Stimulated activated CD8-positive, alpha-beta memory T cell treated with anti-CD3 and anti-CD28 coated beads, Interleukin-4, amount 100 ng/mL, for 1 hour (primary cell): ENCODE data around the gene SGTA.
"Not testable (repeated sequence)": the region's sequence is repeated elsewhere in the genome, so short reads cannot be mapped to it uniquely, and the experiment has no call there.

ENCODE experiments used
- DNase-seq, 2 donors: peaks; one replicate each; pipeline ENCODE4 v3.0.0-alpha.2; 2020; ENCODE audit warnings: low read depth in 2 of 2, low spot score in 1 of 2

Gene SGTA

GRCh38 chr19:2795827-2796658, 13.0 kb upstream of the SGTA start:
- DNase-seq = no peak

- DNase-seq = no peak
Observed at GRCh38 chr19:2793577-2793976, 10.5 kb upstream of the SGTA start.

GRCh38 chr19:2793126-2793525, 10.1 kb upstream of the SGTA start:
- DNase-seq = no peak

GRCh38 chr19:2792666-2793065, 9.6 kb upstream of the SGTA start:
- not testable (repeated sequence) for DNase-seq

- no peak for DNase-seq
Observed at GRCh38 chr19:2791876-2792275, 8.8 kb upstream of the SGTA start.

- no peak for DNase-seq
Observed at GRCh38 chr19:2791440-2791839, 8.4 kb upstream of the SGTA start.

GRCh38 chr19:2790557-2791271, 7.6 kb upstream of the SGTA start:
- no peak for DNase-seq

GRCh38 chr19:2790194-2790556, 7.1 kb upstream of the SGTA start:
- DNase-seq = no peak

- no peak for DNase-seq
Observed at GRCh38 chr19:2788237-2788636, 5.2 kb upstream of the SGTA start.

GRCh38 chr19:2787115-2787514, 4.0 kb upstream of the SGTA start:
- DNase-seq = no peak

GRCh38 chr19:2785244-2785997, 2.3 kb upstream of the SGTA start, which contains the start of gene THOP1:
Gene THOP1 (plus strand): TSS chr19:2785503. CDS start chr19:2785663, 160 bp downstream.
- peak; percentile 93 to 98 for DNase-seq

- DNase-seq = no peak
Observed at GRCh38 chr19:2783781-2784145, 690 bp upstream of the SGTA start.

- no peak for DNase-seq
Observed at GRCh38 chr19:2782329-2782935, 641 bp downstream of the SGTA start.

- no peak for DNase-seq
Observed at GRCh38 chr19:2780284-2780683, 2.8 kb downstream of the SGTA start.

GRCh38 chr19:2779121-2779740, 3.8 kb downstream of the SGTA start:
- DNase-seq = no peak

GRCh38 chr19:2777952-2778683, 5.0 kb downstream of the SGTA start:
- DNase-seq = no peak

GRCh38 chr19:2775556-2776430, 7.3 kb downstream of the SGTA start:
- DNase-seq = peak; percentile 30 to 34

GRCh38 chr19:2774953-2775555, 8.0 kb downstream of the SGTA start:
- DNase-seq = no peak
